ENCODE data around the gene KRT24.
"Not testable (repeated sequence)": the region's sequence is repeated elsewhere in the genome, so short reads cannot be mapped to it uniquely, and the experiment has no call there.

The KRT24 gene

GRCh38 chr17:40703652-40704051 is at the start of gene KRT24:
Gene KRT24, minus strand, starts transcription at chr17:40703752. Its CDS starts 59 bp downstream, at chr17:40703693.
- no peak for DNase-seq (ENCODE audit: low read depth in 3 of 3)

GRCh38 chr17:40751065-40751464 is 47.5 kb upstream of the KRT24 start:
- DNase-seq (ENCODE audit: low read depth in 3 of 3): no peak

GRCh38 chr17:40750391-40750790 is 46.8 kb upstream of the KRT24 start:
- no peak for DNase-seq (ENCODE audit: low read depth in 3 of 3)

- not testable (repeated sequence) for DNase-seq (ENCODE audit: low read depth in 3 of 3)
Measured at GRCh38 chr17:40748666-40749065, 45.1 kb upstream of the KRT24 start.

- no peak for DNase-seq (ENCODE audit: low read depth in 3 of 3)
Measured at GRCh38 chr17:40738553-40738952, 35.0 kb upstream of the KRT24 start.

- no peak for DNase-seq (ENCODE audit: low read depth in 3 of 3)
Measured at GRCh38 chr17:40735016-40735415, 31.5 kb upstream of the KRT24 start.

- DNase-seq (ENCODE audit: low read depth in 3 of 3): no peak
Measured at GRCh38 chr17:40734018-40734417, 30.5 kb upstream of the KRT24 start.

- no peak for DNase-seq (ENCODE audit: low read depth in 3 of 3)
Measured at GRCh38 chr17:40730970-40731369, 27.4 kb upstream of the KRT24 start.

GRCh38 chr17:40727447-40728231 is 24.1 kb upstream of the KRT24 start:
- no peak for DNase-seq (ENCODE audit: low read depth in 3 of 3)

GRCh38 chr17:40726919-40727318 is 23.4 kb upstream of the KRT24 start:
- DNase-seq (ENCODE audit: low read depth in 3 of 3): no peak

GRCh38 chr17:40724656-40725055 is 21.1 kb upstream of the KRT24 start:
- no peak for DNase-seq (ENCODE audit: low read depth in 3 of 3)

GRCh38 chr17:40722241-40722640 is 18.7 kb upstream of the KRT24 start:
- DNase-seq (ENCODE audit: low read depth in 3 of 3): no peak

- DNase-seq (ENCODE audit: low read depth in 3 of 3): no peak
Measured at GRCh38 chr17:40720899-40721298, 17.3 kb upstream of the KRT24 start.

GRCh38 chr17:40718930-40719329 is 15.4 kb upstream of the KRT24 start:
- no peak for DNase-seq (ENCODE audit: low read depth in 3 of 3)

- DNase-seq (ENCODE audit: low read depth in 3 of 3): no peak
Measured at GRCh38 chr17:40717776-40718175, 14.2 kb upstream of the KRT24 start.

GRCh38 chr17:40714473-40714872 is 10.9 kb upstream of the KRT24 start:
- DNase-seq (ENCODE audit: low read depth in 3 of 3): no peak

GRCh38 chr17:40707745-40708144 is 4.2 kb upstream of the KRT24 start:
- no peak for DNase-seq (ENCODE audit: low read depth in 3 of 3)

GRCh38 chr17:40705584-40705983 is 2.0 kb upstream of the KRT24 start:
- no peak for DNase-seq (ENCODE audit: low read depth in 3 of 3)

GRCh38 chr17:40702271-40702670 is 1.3 kb downstream of the KRT24 start:
- no peak for DNase-seq (ENCODE audit: low read depth in 3 of 3)

GRCh38 chr17:40699853-40700252 is 3.7 kb downstream of the KRT24 start:
- DNase-seq (ENCODE audit: low read depth in 3 of 3): no peak

GRCh38 chr17:40699371-40699770 is 4.2 kb downstream of the KRT24 start:
- DNase-seq (ENCODE audit: low read depth in 3 of 3): no peak

GRCh38 chr17:40697297-40697696 is 6.3 kb downstream of the KRT24 start:
- DNase-seq (ENCODE audit: low read depth in 3 of 3): no peak

- no peak for DNase-seq (ENCODE audit: low read depth in 3 of 3)
Measured at GRCh38 chr17:40696651-40697072, 6.9 kb downstream of the KRT24 start.

All from stimulated activated CD4-positive, alpha-beta T cell treated with anti-CD3 and anti-CD28 coated beads, TNF-alpha, amount 100 ng/mL, for 4 hours (primary cell).